SK-MEL-5 (cell line): ENCODE measurements around the gene RPL10A. TPM values are rescaled to one million over a fixed set of nuclear protein-coding genes. Genes with fewer than 3 reads are reported as not detected.

Source experiments
- DNase-seq: peaks from one replicate; pipeline ENCODE4 v3.0.0-alpha.2; 2016; ENCODE audit warnings: low read depth, low spot score
- in situ Hi-C: cut with HindIII; loops from 2 replicates; pipeline ENCODE4 v1.10.0; 2016; ENCODE audit warnings: low sequenced_read_pairs, high pct_unique_total_duplicates, low pct_unique_long_range_greater_than_20kb
- total RNA-seq: library from RNA; depleted of rRNA; stranded (reverse); fragments of >200 nt; shearing (Covaris generic); gene quantifications from 2 replicates; pipeline ENCODE4 v1.2.3, GENCODE V29; 2014

Gene RPL10A
- total RNA-seq, 1 experiment from 2014 or later = 1,839 TPM

GRCh38 chr6:35484921-35485392 lies 16.8 kb downstream of the RPL10A start:
- no peak for DNase-seq

GRCh38 chr6:35485402-35485877 lies 17.2 kb downstream of the RPL10A start:
- no peak for DNase-seq
- in situ Hi-C loops = no loop called here

More at GRCh38 chr6:35484921-35485392, 16.8 kb downstream of the RPL10A start:
- in situ Hi-C loops = no loop called here

- DNase-seq = no peak
- in situ Hi-C loops = no loop called here
These were observed 18.1 kb downstream of the RPL10A start for GRCh38 chr6:35486005-35486925.

GRCh38 chr6:35487658-35488516 lies 19.7 kb downstream of the RPL10A start:
- in situ Hi-C loops = no loop called here
- no peak for DNase-seq

GRCh38 chr6:35488517-35488862 lies 20.3 kb downstream of the RPL10A start:
- DNase-seq = no peak
- in situ Hi-C loops = no loop called here

GRCh38 chr6:35489066-35489465 lies 20.9 kb downstream of the RPL10A start:
- DNase-seq = no peak
- in situ Hi-C loops = no loop called here

GRCh38 chr6:35489995-35490791 lies 22.0 kb downstream of the RPL10A start:
- no peak for DNase-seq
- in situ Hi-C loops = no loop called here

- DNase-seq = no peak
These were observed 22.8 kb downstream of the RPL10A start for GRCh38 chr6:35490821-35491557.

GRCh38 chr6:35491558-35492257 lies 23.5 kb downstream of the RPL10A start:
- no peak for DNase-seq
- in situ Hi-C loops = no loop called here

More at GRCh38 chr6:35490821-35491557, 22.8 kb downstream of the RPL10A start:
- in situ Hi-C loops = no loop called here

GRCh38 chr6:35492258-35492973 lies 24.2 kb downstream of the RPL10A start:
- no peak for DNase-seq
- in situ Hi-C loops = no loop called here

GRCh38 chr6:35492974-35493284 lies 24.7 kb downstream of the RPL10A start:
- DNase-seq = no peak
- in situ Hi-C loops = no loop called here

GRCh38 chr6:35493307-35493983 lies 25.2 kb downstream of the RPL10A start:
- no peak for DNase-seq
- in situ Hi-C loops = no loop called here

GRCh38 chr6:35494161-35494563 lies 26.0 kb downstream of the RPL10A start:
- in situ Hi-C loops = no loop called here
- DNase-seq = no peak

GRCh38 chr6:35495258-35496035 lies 27.2 kb downstream of the RPL10A start:
- DNase-seq = no peak
- in situ Hi-C loops = no loop called here
